ENCODE results near the gene FBN1.

DNA sequence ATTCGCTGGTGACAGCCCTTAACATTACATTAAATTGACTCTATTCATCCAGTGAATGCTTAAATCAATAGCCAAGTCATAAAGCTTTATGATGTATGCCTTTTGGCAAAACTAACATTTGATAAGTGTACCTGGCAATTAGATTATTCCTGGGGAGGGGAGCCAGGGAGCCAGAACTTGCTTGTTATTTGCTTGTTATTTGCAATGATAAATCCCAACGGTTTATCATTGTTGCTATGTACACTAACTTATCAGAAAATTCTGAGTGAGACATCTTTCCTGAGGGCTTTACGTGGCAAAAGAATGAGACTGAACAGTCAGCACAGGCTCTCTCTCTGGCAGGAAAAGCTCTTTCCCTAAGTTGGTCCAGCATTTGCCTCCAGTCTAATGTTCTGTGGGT, 35.8 kb upstream of the FBN1 start:
- TF ChIP-seq, protein P1, sequence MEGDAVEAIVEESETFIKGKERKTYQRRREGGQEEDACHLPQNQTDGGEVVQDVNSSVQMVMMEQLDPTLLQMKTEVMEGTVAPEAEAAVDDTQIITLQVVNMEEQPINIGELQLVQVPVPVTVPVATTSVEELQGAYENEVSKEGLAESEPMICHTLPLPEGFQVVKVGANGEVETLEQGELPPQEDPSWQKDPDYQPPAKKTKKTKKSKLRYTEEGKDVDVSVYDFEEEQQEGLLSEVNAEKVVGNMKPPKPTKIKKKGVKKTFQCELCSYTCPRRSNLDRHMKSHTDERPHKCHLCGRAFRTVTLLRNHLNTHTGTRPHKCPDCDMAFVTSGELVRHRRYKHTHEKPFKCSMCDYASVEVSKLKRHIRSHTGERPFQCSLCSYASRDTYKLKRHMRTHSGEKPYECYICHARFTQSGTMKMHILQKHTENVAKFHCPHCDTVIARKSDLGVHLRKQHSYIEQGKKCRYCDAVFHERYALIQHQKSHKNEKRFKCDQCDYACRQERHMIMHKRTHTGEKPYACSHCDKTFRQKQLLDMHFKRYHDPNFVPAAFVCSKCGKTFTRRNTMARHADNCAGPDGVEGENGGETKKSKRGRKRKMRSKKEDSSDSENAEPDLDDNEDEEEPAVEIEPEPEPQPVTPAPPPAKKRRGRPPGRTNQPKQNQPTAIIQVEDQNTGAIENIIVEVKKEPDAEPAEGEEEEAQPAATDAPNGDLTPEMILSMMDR (IDR thresholded peaks at IDR 0.05; ENCODE audit: extremely low read depth in 1 of 2, insufficient read depth in 1 of 2, low read depth in 1 of 2, low read length in 2 of 2): no peak
- TF ChIP-seq POLR2AphosphoS5 (IDR thresholded peaks at IDR 0.05; ENCODE audit: insufficient read depth, low read depth, low read length): no peak
- TF ChIP-seq POLR2A (IDR thresholded peaks at IDR 0.05; ENCODE audit: low read depth, low read length): no peak

Measured in endothelial cell of umbilical vein (primary cell).